GM12878 (cell line): Measurements from ENCODE around the gene NCMAP. TPM values are rescaled to one million over a fixed set of nuclear protein-coding genes. Genes with fewer than 3 reads are reported as not detected.
A peak's percentile ranks its signal among the peaks of the same experiment; 100 is the strongest.

Experiments
- ATAC-seq: fragments of 200-7000 bp; cut with Tn5 transposase; 3 replicates; pipeline ENCODE4 v1.9.1; 2020; ENCODE audit warnings: mild to moderate bottlenecking, moderate library complexity
- BruUV-seq: library from RNA; stranded (reverse); fragments of 400-500 nt; replicated peaks from 2 replicates; lab custom pipeline; 2021; lab: Mats Ljungman, UMichigan
- CTCF ChIA-PET: fragments of 300-600 bp; sonication (Branson Sonifier 250); formaldehyde crosslinking; extraction: SDS; loops from one replicate; lab custom pipeline; 2021; ENCODE audit warnings: inconsistent platforms; lab: Yijun Ruan, JAX
- POLR2A ChIA-PET: fragments of 350-600 bp; formaldehyde crosslinking; extraction: SDS; loops from one replicate; lab custom pipeline; 2021; ENCODE audit warnings: inconsistent platforms; lab: Charles Lee
- RAD21 ChIA-PET: fragments of 300-600 bp; sonication (Branson Sonifier 250); formaldehyde crosslinking; loops from one replicate; lab custom pipeline; 2023; ENCODE audit warnings: antibody characterized with exemption; ENCODE audit not compliant: unreplicated experiment; lab: Charles Lee
- SMC1A ChIA-PET: fragments of 300-600 bp; sonication (Branson Sonifier 250); formaldehyde crosslinking; loops from one replicate; lab custom pipeline; 2023; ENCODE audit not compliant: unreplicated experiment, uncharacterized antibody; lab: Charles Lee
- DNase-seq: peaks from one replicate; pipeline ENCODE4 v3.0.0-alpha.2; 2011; ENCODE audit warnings: low read depth, low spot score
- FAIRE-seq: peaks from 3 replicates; lab custom pipeline; 2011; peaks lifted over from hg19 to GRCh38; lab: Jason Lieb, UNC
- H2AFZ ChIP-seq: 2 replicates; pipeline ENCODE4 v1.6.0; 2011; ENCODE audit warnings: low read depth, low read length, control low read depth; ENCODE audit not compliant: control insufficient read depth
- H3K27ac ChIP-seq: 2 replicates; pipeline ENCODE4 v1.5.1; 2011; ENCODE audit warnings: control low read depth; ENCODE audit not compliant: control insufficient read depth, insufficient read depth
- H3K27me3 ChIP-seq, 2 experiments: replicated peaks in 1 of 2; 2 replicates each; pipeline versions ENCODE4 v1.6.0 to v1.6.1; 2011; ENCODE audit warnings: low read length in 1 of 2; ENCODE audit not compliant: control insufficient read depth in 2 of 2, insufficient read depth in 2 of 2
- H3K36me3 ChIP-seq, 2 experiments: 2 replicates each; pipeline ENCODE4 v1.5.1; 2011; ENCODE audit warnings: low read length in 1 of 2; ENCODE audit not compliant: control insufficient read depth in 2 of 2, insufficient read depth in 2 of 2
- H3K4me1 ChIP-seq: 2 replicates; pipeline ENCODE4 v1.6.1; 2011; ENCODE audit warnings: mild to moderate bottlenecking, low read length, moderate library complexity, mixed read lengths; ENCODE audit not compliant: control insufficient read depth, insufficient read depth
- H3K4me2 ChIP-seq: 2 replicates; pipeline ENCODE4 v1.6.0; 2011; ENCODE audit warnings: control low read depth; ENCODE audit not compliant: control insufficient read depth, insufficient read depth
- H3K4me3 ChIP-seq: fragments of 200-600 bp; sonication (generic); 2 replicates; pipeline ENCODE4 v1.5.1; 2016
- H3K79me2 ChIP-seq: 2 replicates; pipeline ENCODE4 v1.6.0; 2011; ENCODE audit warnings: low read length; ENCODE audit not compliant: control insufficient read depth, insufficient read depth
- H3K9ac ChIP-seq: 2 replicates; pipeline ENCODE4 v1.8.0; 2011; ENCODE audit warnings: low read length, control low read depth, mixed read lengths; ENCODE audit not compliant: control insufficient read depth, insufficient read depth
- H3K9me3 ChIP-seq: replicated peaks from 3 replicates; pipeline ENCODE4 v1.5.1; 2011; ENCODE audit warnings: mild to moderate bottlenecking, low read length; ENCODE audit not compliant: control insufficient read depth, insufficient read depth
- H4K20me1 ChIP-seq: 2 replicates; pipeline ENCODE4 v1.6.0; 2011; ENCODE audit not compliant: control insufficient read depth, insufficient read depth
- BACH1 ChIP-seq: fragments of 450-650 bp; IDR thresholded peaks from 2 replicates; pipeline ENCODE4 v1.6.1; 2017; ENCODE audit warnings: mild to moderate bottlenecking, borderline replicate concordance
- CBFB ChIP-seq: IDR thresholded peaks from 2 replicates; pipeline ENCODE4 v1.6.1; 2016; ENCODE audit warnings: antibody characterized with exemption, low read depth
- E2F4 ChIP-seq: IDR thresholded peaks from 2 replicates; pipeline ENCODE4 v1.6.1; 2012; ENCODE audit warnings: low read depth, low read length, improper control_type of control experiment
- E2F8 ChIP-seq: fragments of 450-650 bp; IDR thresholded peaks from 2 replicates; pipeline ENCODE4 v1.6.1; 2018; ENCODE audit warnings: mild to moderate bottlenecking, low read depth, moderate library complexity; ENCODE audit not compliant: partially characterized antibody
- GABPA ChIP-seq: IDR thresholded peaks from 2 replicates; pipeline ENCODE4 v1.6.1; 2014; ENCODE audit warnings: antibody characterized with exemption, low read depth, mild to moderate bottlenecking, inconsistent platforms
- HDGF ChIP-seq: fragments of 450-650 bp; IDR thresholded peaks from 2 replicates; pipeline ENCODE4 v1.6.1; 2016; ENCODE audit warnings: antibody characterized with exemption
- JUNB ChIP-seq: IDR thresholded peaks from 2 replicates; pipeline ENCODE4 v1.6.1; 2016; ENCODE audit warnings: antibody characterized with exemption, mild to moderate bottlenecking
- KAT2A ChIP-seq: conservative IDR thresholded peaks from 2 replicates; pipeline ENCODE4 v1.6.1; 2011; ENCODE audit warnings: low read depth, low read length; ENCODE audit not compliant: control insufficient read depth
- NFYA ChIP-seq: IDR thresholded peaks from 2 replicates; pipeline ENCODE4 v1.6.1; 2011; ENCODE audit warnings: low read depth, mild to moderate bottlenecking, low read length, improper control_type of control experiment, borderline replicate concordance
- NKRF ChIP-seq: fragments of 450-650 bp; conservative IDR thresholded peaks from 2 replicates; pipeline ENCODE4 v1.6.1; 2017; ENCODE audit warnings: mild to moderate bottlenecking, moderate library complexity
- PAX8 ChIP-seq: fragments of 450-650 bp; IDR thresholded peaks from 2 replicates; pipeline ENCODE4 v1.6.1; 2017; ENCODE audit warnings: mild to moderate bottlenecking, moderate library complexity
- PML ChIP-seq: IDR thresholded peaks from 2 replicates; pipeline ENCODE4 v1.6.1; 2012; ENCODE audit warnings: low read length, inconsistent platforms
- SIN3A ChIP-seq: IDR thresholded peaks from 2 replicates; pipeline ENCODE4 v1.6.1; 2012; ENCODE audit warnings: low read depth, low read length, improper control_type of control experiment
- SRF ChIP-seq, 2 experiments: IDR thresholded peaks; 2 replicates each; pipeline ENCODE4 v1.6.1; 2011; ENCODE audit warnings: low read depth in 2 of 2, low read length in 2 of 2, mild to moderate bottlenecking in 1 of 2, moderate library complexity in 1 of 2
- USF2 ChIP-seq: IDR thresholded peaks from 2 replicates; pipeline ENCODE4 v1.6.1; 2011; ENCODE audit warnings: low read depth, low read length, improper control_type of control experiment, borderline replicate concordance
- ZNF622 ChIP-seq: fragments of 450-650 bp; IDR thresholded peaks from 2 replicates; pipeline ENCODE4 v1.6.1; 2017; ENCODE audit warnings: mild to moderate bottlenecking, inconsistent platforms
- WGBS: methylation state at CpG from one replicate; pipeline ENCODE4 v1.1.6; 2016; ENCODE audit warnings: low lambda C conversion rate; ENCODE audit not compliant: insufficient replicate concordance, insufficient coverage; ENCODE audit errors: missing lambda C conversion rate; 5-methylcytosine and 5-hydroxymethylcytosine counted together
- in situ Hi-C: fragments of 300-500 bp; cut with MboI; formaldehyde crosslinking; loops from 9 replicates; pipeline ENCODE4 v1.14.3; 2018; ENCODE audit warnings: mixed read lengths
- intact Hi-C: fragments of 100-400 bp; cut with micrococcal nuclease; formaldehyde crosslinking; loops from one replicate; pipeline ENCODE4 v1.14.2; 2022; ENCODE audit not compliant: unreplicated experiment
- polyA plus RNA-seq, 11 experiments: library from polyadenylated mRNA; depleted of rRNA in 4 of 11; unstranded in 6 of 11; stranded (reverse) in 5 of 11; fragments of >200 nt; fragmentation: Nextera tagmentation in 4 of 11; fragmentation: Illumina TruSeq in 1 of 11; extraction: Ambion mirVana in 4 of 11; extraction: Trizol in 1 of 11; gene quantifications; 1 replicate in 1 of 11; 2 replicates in 10 of 11; pipeline versions ENCODE4 v1.2.1 to v1.2.3, GENCODE V29; 2011 to 2016; ENCODE audit warnings: inconsistent platforms in 2 of 11, missing spikeins in 2 of 11, low read depth in 1 of 11
- total RNA-seq, 4 experiments: library from RNA; depleted of rRNA in 3 of 4; stranded (reverse); fragments of >200 nt in 3 of 4; fragmentation: Illumina TruSeq in 1 of 4; extraction: Trizol in 1 of 4; gene quantifications; 2 replicates each; pipeline versions ENCODE4 v1.2.1 to v1.2.3, GENCODE V29; 2013 to 2021

Gene NCMAP
- total and polyA plus RNA-seq, 10 of the 15 experiments (the other 5 are each of a cell fraction or from before 2014, with no cell fraction given) = not detected

- peak; percentile 93 for ATAC-seq
- ChIA-PET CTCF (interaction anchor here (0.6 to 3.4 kb wide), 11 partner anchors 38 to 1228 kb away, joined by 3 to 11 read pairs (median 4); partner anchors contain the start of gene NIPAL3), RAD21 (interaction anchor here (0.6 to 1.5 kb wide), 6 partner anchors 101 to 439 kb away, joined by 3 to 4 read pairs (median 4); partner anchors contain the start of gene CLIC4), POLR2A (interaction anchor here (0.6 to 1.3 kb wide), 8 partner anchors 90 to 1488 kb away, joined by 3 to 5 read pairs (median 4); partner anchors contain the start of genes CLIC4 and SYF2), SMC1A (interaction anchor here (0.8 to 3.1 kb wide), 5 partner anchors 46 to 443 kb away, joined by 3 to 8 read pairs (median 3); no protein-coding TSS in a partner anchor)
- in situ Hi-C loops = no loop called here
- intact Hi-C loops = loop anchor here (5.0 kb wide), 1 partner anchor 105 kb away; the partner anchor contains the start of gene CLIC4
- Histone ChIP-seq H3K36me3 (peaks cover 0 to 15% of the 10 kb centered on the region in 2 experiments; a peak in 2 of 4 replicates), H3K9ac (peak within 1 kb of the TSS; percentile 96), H3K27ac (peak within 1 kb of the TSS; percentile 99), H4K20me1 (no peaks in the 10 kb centered on the region), H3K4me3 (peak within 1 kb of the TSS; percentile 94), H3K79me2 (peaks cover 44% of the 10 kb centered on the region), H3K4me2 (peak within 1 kb of the TSS; percentile 97), H3K9me3 (no peaks in the 10 kb centered on the region), H3K27me3 (no peaks in the 10 kb centered on the region), H3K4me1 (peaks cover 9% of the 10 kb centered on the region), H2AFZ (peak within 1 kb of the TSS; percentile 94)
- TSS peak; percentile 99 for BruUV-seq
- peak; percentile 98 for DNase-seq
- under 1% methylated on average over 86 of the region's 95 CpGs for WGBS
- peak; percentile 94 for FAIRE-seq
- TF ChIP-seq USF2 = peak; percentile 68
- TF ChIP-seq SIN3A = peak; percentile 59
- no peak for TF ChIP-seq ZNF622
- TF ChIP-seq SRF (IDR thresholded peaks at IDR 0.05; ENCODE audit: low read depth in 2 of 2, low read length in 2 of 2) = peak; percentile 83 to 91
- TF ChIP-seq NKRF = peak; percentile 71
- no peak for TF ChIP-seq PAX8
- TF ChIP-seq CBFB = peak; percentile 66; the same call in 1 of the 2 replicates
- no peak for TF ChIP-seq KAT2A
- peak; percentile 72; the same call in 1 of the 2 replicates for TF ChIP-seq HDGF
- no peak; the same call in 1 of the 2 replicates for TF ChIP-seq JUNB
- no peak for TF ChIP-seq E2F8
- peak; percentile 82; the same call in 1 of the 2 replicates for TF ChIP-seq PML
- TF ChIP-seq GABPA = no peak
- TF ChIP-seq BACH1 = peak; percentile 11; the same call in 1 of the 2 replicates
- TF ChIP-seq NFYA = no peak
- TF ChIP-seq E2F4 = peak; percentile 12; the same call in 1 of the 2 replicates
Measured at GRCh38 chr1:24642481-24643362, 86.8 kb downstream of the NCMAP start, which contains the start of gene SRRM1. Gene SRRM1 (plus strand): TSS chr1:24643302. CDS start chr1:24643327, 25 bp downstream.
